Type B pancreatic cell (in vitro differentiated cells): Measurements from ENCODE around the gene C1orf50. TPM values are rescaled to one million over a fixed set of nuclear protein-coding genes. Genes with fewer than 3 reads are reported as not detected.
"Not testable (repeated sequence)": the region's sequence is repeated elsewhere in the genome, so short reads cannot be mapped to it uniquely, and the experiment has no call there.

Source experiments
- DNase-seq: peaks from one replicate; pipeline ENCODE4 v3.0.0; 2021; ENCODE audit warnings: mixed read lengths; ENCODE audit not compliant: unreplicated experiment; ENCODE audit errors: extremely low spot score
- H3K27ac Mint-ChIP-seq: 2 replicates; pipeline ENCODE4 v1.8.0; 2021; ENCODE audit warnings: mild to moderate bottlenecking, mixed read lengths
- H3K27me3 Mint-ChIP-seq: 2 replicates; pipeline ENCODE4 v1.8.0; 2021; ENCODE audit warnings: mixed read lengths
- H3K36me3 Mint-ChIP-seq: 2 replicates; pipeline ENCODE4 v1.8.0; 2021; ENCODE audit warnings: mixed read lengths
- H3K4me1 Mint-ChIP-seq: one replicate; pipeline ENCODE4 v1.8.0; 2021; ENCODE audit warnings: mixed read lengths; ENCODE audit not compliant: unreplicated experiment
- H3K4me3 Mint-ChIP-seq: 2 replicates; pipeline ENCODE4 v1.8.0; 2021; ENCODE audit warnings: mild to moderate bottlenecking, mixed read lengths
- H3K9me3 Mint-ChIP-seq: 2 replicates; pipeline ENCODE4 v1.8.0; 2021; ENCODE audit warnings: mixed read lengths
- long read RNA-seq: library from polyadenylated mRNA; unstranded; transcript quantifications from one replicate; pipeline ENCODE4 v2.0.0, GENCODE V29; 2020
- total RNA-seq: library from RNA; stranded (reverse); gene quantifications from 2 replicates; pipeline ENCODE4 v1.2.1, GENCODE V29; 2021; ENCODE audit warnings: low replicate concordance
- TF ChIP-seq, protein P1 (sequence below): fragments of 200-600 bp; sonication (generic); conservative IDR thresholded peaks from 2 replicates; pipeline ENCODE4 v1.5.0; 2021; ENCODE audit warnings: antibody characterized with exemption, mild to moderate bottlenecking

The C1orf50 gene
- total RNA-seq: 5.9 and 9.1 TPM in 2 replicates
- long read RNA-seq, full-length matches to known transcripts: 1 of 3 reads
- long read RNA-seq, partial matches to known transcripts: 0 of 3 reads
- long read RNA-seq, other reads (novel, unspliced or antisense): 2 of 3 reads

DNA sequence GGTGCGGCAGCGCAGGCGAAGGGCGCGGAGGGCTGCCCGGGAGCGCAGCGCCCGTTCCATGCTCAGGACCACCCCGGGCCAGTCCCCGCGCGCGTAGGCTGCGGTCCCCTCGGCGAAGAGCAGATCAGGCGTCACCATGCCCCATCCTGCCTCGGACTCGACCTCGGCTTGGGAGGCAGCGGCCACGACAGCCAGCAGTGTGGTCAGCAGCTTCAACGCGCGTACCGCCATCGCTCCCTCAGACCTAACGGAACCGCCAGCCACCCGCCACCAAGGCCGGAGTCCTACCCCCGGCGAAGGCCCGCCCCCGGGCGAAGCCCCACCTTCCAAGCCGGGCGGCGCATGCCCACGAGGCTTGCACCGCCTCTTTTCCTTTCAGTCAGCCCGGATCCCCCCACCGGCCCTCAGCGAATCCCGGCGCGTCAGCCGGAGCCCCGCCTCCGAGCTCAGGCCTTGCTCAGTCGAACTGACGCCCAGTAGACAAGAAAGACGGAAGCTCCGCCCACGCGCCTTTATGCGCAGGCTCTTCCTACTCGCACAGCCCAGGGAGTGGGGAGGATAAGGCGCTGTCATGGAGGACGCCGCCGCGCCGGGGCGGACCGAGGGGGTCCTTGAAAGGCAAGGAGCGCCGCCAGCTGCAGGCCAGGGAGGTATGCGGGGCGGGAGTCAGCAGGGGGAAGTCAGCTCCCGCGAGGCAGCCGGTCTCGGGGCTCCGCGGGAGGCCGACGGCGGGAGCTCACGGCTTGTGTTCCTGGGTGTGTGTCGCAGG, at the start of gene C1orf50, which contains the start of gene P3H1:
Gene C1orf50, plus strand, starts transcription at position 509 of the 769 bp plus-strand sequence. Its CDS starts 63 bp downstream, at position 572.
Gene P3H1, minus strand, starts transcription at position 288 of the 769 bp plus-strand sequence. Its CDS starts 57 bp downstream, at position 231.
- Mint-ChIP-seq H3K36me3 (no peaks in the 10 kb centered on the region), H3K4me3 (no peak within 1 kb of the TSS), H3K9me3 (no peaks in the 10 kb centered on the region), H3K27ac (peak within 1 kb of the TSS; percentile 90), H3K4me1 (peaks cover 16% of the 10 kb centered on the region), H3K27me3 (no peaks in the 10 kb centered on the region)
- DNase-seq: peak; percentile 100
- TF ChIP-seq, protein P1, sequence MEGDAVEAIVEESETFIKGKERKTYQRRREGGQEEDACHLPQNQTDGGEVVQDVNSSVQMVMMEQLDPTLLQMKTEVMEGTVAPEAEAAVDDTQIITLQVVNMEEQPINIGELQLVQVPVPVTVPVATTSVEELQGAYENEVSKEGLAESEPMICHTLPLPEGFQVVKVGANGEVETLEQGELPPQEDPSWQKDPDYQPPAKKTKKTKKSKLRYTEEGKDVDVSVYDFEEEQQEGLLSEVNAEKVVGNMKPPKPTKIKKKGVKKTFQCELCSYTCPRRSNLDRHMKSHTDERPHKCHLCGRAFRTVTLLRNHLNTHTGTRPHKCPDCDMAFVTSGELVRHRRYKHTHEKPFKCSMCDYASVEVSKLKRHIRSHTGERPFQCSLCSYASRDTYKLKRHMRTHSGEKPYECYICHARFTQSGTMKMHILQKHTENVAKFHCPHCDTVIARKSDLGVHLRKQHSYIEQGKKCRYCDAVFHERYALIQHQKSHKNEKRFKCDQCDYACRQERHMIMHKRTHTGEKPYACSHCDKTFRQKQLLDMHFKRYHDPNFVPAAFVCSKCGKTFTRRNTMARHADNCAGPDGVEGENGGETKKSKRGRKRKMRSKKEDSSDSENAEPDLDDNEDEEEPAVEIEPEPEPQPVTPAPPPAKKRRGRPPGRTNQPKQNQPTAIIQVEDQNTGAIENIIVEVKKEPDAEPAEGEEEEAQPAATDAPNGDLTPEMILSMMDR: no peak

DNA sequence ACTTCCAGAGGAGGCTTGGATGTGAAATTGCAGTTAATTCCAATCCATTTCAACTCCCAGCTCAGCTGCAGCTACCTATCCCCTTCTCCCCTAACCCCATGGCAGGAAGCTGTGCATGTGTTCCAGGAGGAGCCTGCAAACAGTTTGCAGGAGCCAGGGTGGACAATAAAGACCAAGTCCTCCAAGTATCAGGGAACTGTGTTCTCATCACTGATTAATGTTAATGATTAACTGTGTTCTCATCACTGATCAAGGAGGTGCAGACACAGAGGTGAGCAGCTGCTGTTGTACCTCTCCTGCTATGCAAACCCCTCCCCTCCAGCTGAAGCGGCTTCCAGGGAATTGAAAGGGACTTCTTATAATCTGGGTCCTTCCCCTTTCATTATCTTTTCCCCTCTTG, 46.2 kb upstream of the C1orf50 start:
- H3K4me1 Mint-ChIP-seq: no peaks in the 10 kb centered on the region
- H3K27me3 Mint-ChIP-seq: no peaks in the 10 kb centered on the region
- H3K36me3 Mint-ChIP-seq: peaks cover 5% of the 10 kb centered on the region
- DNase-seq: no peak
- H3K4me3 Mint-ChIP-seq: no peak overlapping the region
- TF ChIP-seq, protein P1: no peak
- no peak overlapping the region for H3K27ac Mint-ChIP-seq
- no peaks in the 10 kb centered on the region for H3K9me3 Mint-ChIP-seq

DNA sequence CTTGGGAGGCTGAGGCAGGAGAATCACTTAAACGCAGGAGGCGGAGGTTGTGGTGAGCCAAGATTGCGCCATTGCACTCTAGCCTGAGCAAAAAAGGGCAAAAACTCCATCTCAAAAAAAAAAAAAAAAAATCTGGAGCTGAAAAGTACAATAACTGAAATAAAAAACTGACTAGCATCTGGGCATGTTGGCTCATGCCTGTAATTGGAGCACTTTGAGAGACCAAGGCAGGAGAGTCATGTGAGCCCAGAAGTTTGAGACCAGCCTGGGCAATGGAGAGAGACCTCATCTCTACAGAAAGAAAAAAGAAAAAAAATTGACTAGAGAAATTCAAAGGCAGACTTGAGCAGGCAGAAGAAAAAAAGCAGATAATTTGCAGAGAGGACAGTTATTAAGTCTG, 45.1 kb upstream of the C1orf50 start:
- TF ChIP-seq, protein P1: no peak
- no peak for DNase-seq
- Mint-ChIP-seq H3K4me1 (no peaks in the 10 kb centered on the region), H3K36me3 (peaks cover 4% of the 10 kb centered on the region), H3K27ac (no peak overlapping the region), H3K4me3 (no peak overlapping the region), H3K9me3 (no peaks in the 10 kb centered on the region), H3K27me3 (no peaks in the 10 kb centered on the region)

DNA sequence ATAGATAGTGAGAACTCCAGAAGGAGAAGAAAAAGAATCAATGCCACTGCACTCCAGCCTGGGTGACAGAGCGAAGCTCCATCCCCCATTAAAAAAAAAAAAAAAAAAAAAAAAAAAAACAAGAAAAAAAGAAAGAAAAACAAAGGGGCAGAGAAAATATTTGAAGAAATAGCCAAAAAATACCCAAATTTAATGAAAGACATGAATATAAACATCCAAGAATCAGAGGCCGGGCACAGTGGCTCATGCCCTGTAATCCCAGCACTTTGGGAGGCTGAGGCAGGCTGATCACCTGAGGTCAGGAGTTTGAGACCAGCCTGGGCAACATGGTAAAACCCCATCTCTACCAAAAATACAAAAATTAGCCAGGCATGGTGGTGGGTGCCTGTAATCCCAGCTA, 44.6 kb upstream of the C1orf50 start:
- not testable (repeated sequence) for H3K27ac Mint-ChIP-seq, H3K36me3 Mint-ChIP-seq, H3K27me3 Mint-ChIP-seq, H3K4me1 Mint-ChIP-seq, H3K4me3 Mint-ChIP-seq, DNase-seq, H3K9me3 Mint-ChIP-seq

DNA sequence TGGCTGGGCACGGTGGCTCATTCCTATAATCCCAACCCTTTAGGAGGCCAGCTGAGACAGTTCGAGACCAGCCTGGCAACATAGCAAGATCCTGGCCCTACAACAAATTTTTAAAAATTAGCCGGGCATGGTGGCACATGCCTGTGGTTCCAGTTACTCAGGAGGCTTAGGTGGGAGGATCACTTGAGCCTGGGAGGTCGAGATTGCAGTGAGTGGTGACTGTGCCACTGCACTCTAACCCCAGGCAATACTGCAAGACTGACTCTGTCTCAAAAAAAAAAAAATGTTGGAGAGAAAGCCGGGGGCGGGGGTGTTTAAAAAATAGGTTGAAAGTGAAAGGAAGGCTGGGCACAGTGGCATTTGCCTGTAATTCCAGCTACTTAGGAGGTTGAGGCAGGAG, 43.5 kb upstream of the C1orf50 start:
- no peak for DNase-seq
- TF ChIP-seq, protein P1: no peak
- no peaks in the 10 kb centered on the region for H3K4me1 Mint-ChIP-seq
- H3K27me3 Mint-ChIP-seq: no peaks in the 10 kb centered on the region
- H3K27ac Mint-ChIP-seq: no peak overlapping the region
- no peaks in the 10 kb centered on the region for H3K36me3 Mint-ChIP-seq
- no peaks in the 10 kb centered on the region for H3K9me3 Mint-ChIP-seq
- H3K4me3 Mint-ChIP-seq: no peak overlapping the region

DNA sequence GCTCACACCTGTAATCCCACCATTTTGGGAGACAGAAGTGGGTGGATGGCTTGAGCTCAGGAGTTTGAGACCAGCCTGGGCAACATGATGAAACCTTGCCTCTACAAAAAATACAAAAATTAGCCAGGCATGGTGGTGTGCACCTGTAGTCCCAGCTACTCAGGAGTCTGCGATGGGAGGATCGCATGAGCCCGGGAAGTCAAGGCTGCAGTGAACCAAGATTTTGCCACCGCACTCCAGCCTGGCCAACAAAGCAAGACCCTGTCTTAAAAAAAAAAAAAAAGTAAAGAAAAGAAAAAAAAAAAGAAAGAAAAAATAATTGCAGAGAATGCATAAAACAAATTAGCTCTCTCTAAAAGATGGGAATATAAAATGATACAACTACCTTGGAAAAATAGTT, 41.2 kb upstream of the C1orf50 start:
- not testable (repeated sequence) for H3K36me3 Mint-ChIP-seq, H3K27ac Mint-ChIP-seq

More for the DNA sequence above, 41.2 kb upstream of the C1orf50 start:
- H3K27me3 Mint-ChIP-seq, H3K9me3 Mint-ChIP-seq, H3K4me3 Mint-ChIP-seq, H3K4me1 Mint-ChIP-seq, DNase-seq: not testable (repeated sequence)
